WTC11 (cell line): ENCODE data around the gene GOLGA2.

Experiments
- JUN ChIP-seq: sonication (generic); formaldehyde crosslinking; IDR thresholded peaks from 2 replicates; pipeline ENCODE4 v1.8.0; 2023; ENCODE audit warnings: mild to moderate bottlenecking, missing genetic modification reagents
- TEAD1 ChIP-seq: sonication (generic); formaldehyde crosslinking; IDR thresholded peaks from 2 replicates; pipeline ENCODE4 v1.8.0; 2022; ENCODE audit warnings: mild to moderate bottlenecking, missing genetic modification reagents
- TF ChIP-seq, protein P1 (sequence below): sonication (generic); formaldehyde crosslinking; IDR thresholded peaks from 2 replicates; pipeline ENCODE4 v1.8.0; 2022; ENCODE audit warnings: mild to moderate bottlenecking, missing genetic modification reagents
- TF ChIP-seq, protein P2 (sequence below): sonication (generic); formaldehyde crosslinking; IDR thresholded peaks from 2 replicates; pipeline ENCODE4 v1.8.0; 2023; ENCODE audit warnings: mild to moderate bottlenecking, missing genetic modification reagents

DNA sequence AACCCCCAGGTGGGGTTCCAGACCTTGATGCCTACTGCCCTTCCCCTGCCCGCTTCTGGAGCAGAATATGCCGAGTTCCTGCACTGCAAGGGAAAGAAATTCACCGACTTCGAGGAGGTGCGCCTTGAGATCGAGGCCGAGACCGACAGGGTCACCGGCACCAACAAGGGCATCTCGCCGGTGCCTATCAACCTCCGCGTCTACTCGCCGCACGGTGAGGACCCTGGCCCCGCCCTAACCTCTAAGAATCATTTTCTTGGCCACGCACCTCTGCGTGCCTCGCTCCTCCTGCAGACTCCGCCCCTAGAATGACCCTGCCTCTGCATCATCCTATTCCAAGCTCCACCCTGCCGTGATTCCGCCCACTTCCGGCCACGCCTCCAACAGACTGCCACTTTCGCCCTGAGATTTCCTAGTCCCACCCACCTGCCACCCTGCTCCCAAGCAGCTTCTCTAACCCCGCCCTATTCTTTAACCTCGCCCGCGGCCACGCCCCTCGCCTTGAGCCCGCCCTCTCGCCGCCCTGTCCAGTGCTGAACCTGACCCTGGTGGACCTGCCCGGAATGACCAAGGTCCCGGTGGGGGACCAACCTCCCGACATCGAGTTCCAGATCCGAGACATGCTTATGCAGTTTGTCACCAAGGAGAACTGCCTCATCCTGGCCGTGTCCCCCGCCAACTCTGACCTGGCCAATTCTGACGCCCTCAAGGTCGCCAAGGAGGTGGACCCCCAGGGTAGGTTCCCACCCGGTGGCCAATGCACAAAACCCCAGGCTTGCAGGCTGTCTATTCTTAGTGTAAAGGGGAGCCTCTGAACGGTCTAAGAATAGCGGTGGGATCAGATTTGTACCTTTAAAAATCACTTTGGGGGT lies 57.1 kb downstream of the GOLGA2 start:
- TF ChIP-seq JUN (CRISPR knock-in tag) = no peak
- TF ChIP-seq, protein P1, sequence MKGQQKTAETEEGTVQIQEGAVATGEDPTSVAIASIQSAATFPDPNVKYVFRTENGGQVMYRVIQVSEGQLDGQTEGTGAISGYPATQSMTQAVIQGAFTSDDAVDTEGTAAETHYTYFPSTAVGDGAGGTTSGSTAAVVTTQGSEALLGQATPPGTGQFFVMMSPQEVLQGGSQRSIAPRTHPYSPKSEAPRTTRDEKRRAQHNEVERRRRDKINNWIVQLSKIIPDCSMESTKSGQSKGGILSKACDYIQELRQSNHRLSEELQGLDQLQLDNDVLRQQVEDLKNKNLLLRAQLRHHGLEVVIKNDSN (CRISPR knock-in tag) = no peak
- TF ChIP-seq, protein P2, sequence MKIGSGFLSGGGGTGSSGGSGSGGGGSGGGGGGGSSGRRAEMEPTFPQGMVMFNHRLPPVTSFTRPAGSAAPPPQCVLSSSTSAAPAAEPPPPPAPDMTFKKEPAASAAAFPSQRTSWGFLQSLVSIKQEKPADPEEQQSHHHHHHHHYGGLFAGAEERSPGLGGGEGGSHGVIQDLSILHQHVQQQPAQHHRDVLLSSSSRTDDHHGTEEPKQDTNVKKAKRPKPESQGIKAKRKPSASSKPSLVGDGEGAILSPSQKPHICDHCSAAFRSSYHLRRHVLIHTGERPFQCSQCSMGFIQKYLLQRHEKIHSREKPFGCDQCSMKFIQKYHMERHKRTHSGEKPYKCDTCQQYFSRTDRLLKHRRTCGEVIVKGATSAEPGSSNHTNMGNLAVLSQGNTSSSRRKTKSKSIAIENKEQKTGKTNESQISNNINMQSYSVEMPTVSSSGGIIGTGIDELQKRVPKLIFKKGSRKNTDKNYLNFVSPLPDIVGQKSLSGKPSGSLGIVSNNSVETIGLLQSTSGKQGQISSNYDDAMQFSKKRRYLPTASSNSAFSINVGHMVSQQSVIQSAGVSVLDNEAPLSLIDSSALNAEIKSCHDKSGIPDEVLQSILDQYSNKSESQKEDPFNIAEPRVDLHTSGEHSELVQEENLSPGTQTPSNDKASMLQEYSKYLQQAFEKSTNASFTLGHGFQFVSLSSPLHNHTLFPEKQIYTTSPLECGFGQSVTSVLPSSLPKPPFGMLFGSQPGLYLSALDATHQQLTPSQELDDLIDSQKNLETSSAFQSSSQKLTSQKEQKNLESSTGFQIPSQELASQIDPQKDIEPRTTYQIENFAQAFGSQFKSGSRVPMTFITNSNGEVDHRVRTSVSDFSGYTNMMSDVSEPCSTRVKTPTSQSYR = no peak
- TF ChIP-seq TEAD1 (CRISPR knock-in tag) = no peak
